ENCODE data around the gene PLEKHA1. TPM values are rescaled to one million over a fixed set of nuclear protein-coding genes. Genes with fewer than 3 reads are reported as not detected.

PLEKHA1 gene
- total and polyA plus RNA-seq, 2 of the 13 experiments (the other 11 are each of a cell fraction or from before 2014, with no cell fraction given) = 32.2 to 53.3 TPM

DNA sequence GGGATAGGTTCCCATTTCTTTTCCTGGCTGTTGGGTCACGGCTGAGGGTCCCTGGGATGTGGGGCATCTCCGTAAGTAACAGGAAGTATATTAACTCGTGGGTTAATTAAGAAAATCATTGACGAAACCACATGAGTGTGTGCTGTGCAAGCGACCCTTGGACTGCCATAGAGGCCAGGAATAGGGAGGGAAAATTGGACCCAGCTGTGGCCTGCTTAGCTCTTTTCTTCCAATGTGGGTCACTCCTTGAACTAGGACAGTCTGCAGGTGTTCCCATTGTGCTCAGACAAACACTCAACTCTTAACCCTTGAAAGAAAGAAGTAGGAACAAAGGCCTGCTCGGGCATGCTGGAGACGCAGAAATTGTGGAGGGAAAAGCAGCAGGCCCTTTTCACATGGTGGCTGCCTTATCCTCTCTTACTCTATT, 25.6 kb upstream of the PLEKHA1 start (continued):
- no peak for TF ChIP-seq ZNF138 (CRISPR knock-in tag; IDR thresholded peaks at IDR 0.05; ENCODE audit: low read depth)
- no peak for TF ChIP-seq HNRNPLL (IDR thresholded peaks at IDR 0.05; ENCODE audit: low read depth, low read length, poor library complexity, severe bottlenecking)
- no peak for TF ChIP-seq MTF1 (CRISPR knock-in tag; IDR thresholded peaks at IDR 0.05)
- TF ChIP-seq, protein P1, sequence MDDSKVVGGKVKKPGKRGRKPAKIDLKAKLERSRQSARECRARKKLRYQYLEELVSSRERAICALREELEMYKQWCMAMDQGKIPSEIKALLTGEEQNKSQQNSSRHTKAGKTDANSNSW (CRISPR knock-in tag; IDR thresholded peaks at IDR 0.05; ENCODE audit: borderline replicate concordance) = no peak
- peak; percentile 25; the same call in 1 of the 2 replicates for TF ChIP-seq CREM (IDR thresholded peaks at IDR 0.05)
- no peak for TF ChIP-seq CREM (CRISPR knock-in tag; IDR thresholded peaks at IDR 0.05)
- TF ChIP-seq SOX5 (CRISPR knock-in tag; IDR thresholded peaks at IDR 0.05; ENCODE audit: borderline replicate concordance) = no peak
- TF ChIP-seq, protein P2, sequence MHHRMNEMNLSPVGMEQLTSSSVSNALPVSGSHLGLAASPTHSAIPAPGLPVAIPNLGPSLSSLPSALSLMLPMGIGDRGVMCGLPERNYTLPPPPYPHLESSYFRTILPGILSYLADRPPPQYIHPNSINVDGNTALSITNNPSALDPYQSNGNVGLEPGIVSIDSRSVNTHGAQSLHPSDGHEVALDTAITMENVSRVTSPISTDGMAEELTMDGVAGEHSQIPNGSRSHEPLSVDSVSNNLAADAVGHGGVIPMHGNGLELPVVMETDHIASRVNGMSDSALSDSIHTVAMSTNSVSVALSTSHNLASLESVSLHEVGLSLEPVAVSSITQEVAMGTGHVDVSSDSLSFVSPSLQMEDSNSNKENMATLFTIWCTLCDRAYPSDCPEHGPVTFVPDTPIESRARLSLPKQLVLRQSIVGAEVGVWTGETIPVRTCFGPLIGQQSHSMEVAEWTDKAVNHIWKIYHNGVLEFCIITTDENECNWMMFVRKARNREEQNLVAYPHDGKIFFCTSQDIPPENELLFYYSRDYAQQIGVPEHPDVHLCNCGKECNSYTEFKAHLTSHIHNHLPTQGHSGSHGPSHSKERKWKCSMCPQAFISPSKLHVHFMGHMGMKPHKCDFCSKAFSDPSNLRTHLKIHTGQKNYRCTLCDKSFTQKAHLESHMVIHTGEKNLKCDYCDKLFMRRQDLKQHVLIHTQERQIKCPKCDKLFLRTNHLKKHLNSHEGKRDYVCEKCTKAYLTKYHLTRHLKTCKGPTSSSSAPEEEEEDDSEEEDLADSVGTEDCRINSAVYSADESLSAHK (CRISPR knock-in tag; IDR thresholded peaks at IDR 0.05; ENCODE audit: borderline replicate concordance) = no peak
- no peak for TF ChIP-seq ZNF589 (CRISPR knock-in tag; conservative IDR thresholded peaks at IDR 0.05)
- TF ChIP-seq SUZ12 (IDR thresholded peaks at IDR 0.05; ENCODE audit: low read depth, low read length) = no peak
- peak; percentile 59; the same call in 1 of the 2 replicates for TF ChIP-seq SALL1 (CRISPR knock-in tag; IDR thresholded peaks at IDR 0.05)
- no peak for TF ChIP-seq ZNF260 (CRISPR knock-in tag; IDR thresholded peaks at IDR 0.05; ENCODE audit: borderline replicate concordance, low read depth)
- no peak for TF ChIP-seq KDM2A (CRISPR knock-in tag; IDR thresholded peaks at IDR 0.05; ENCODE audit: borderline replicate concordance, low read depth)
- TF ChIP-seq SMAD3 (CRISPR knock-in tag; IDR thresholded peaks at IDR 0.05) = no peak
- no peak for TF ChIP-seq SATB2 (CRISPR knock-in tag; IDR thresholded peaks at IDR 0.05)
- TF ChIP-seq SNAI1 (CRISPR knock-in tag; IDR thresholded peaks at IDR 0.05; ENCODE audit: borderline replicate concordance) = no peak
- TF ChIP-seq SOX13 (IDR thresholded peaks at IDR 0.05) = no peak
- TF ChIP-seq SOX13 (CRISPR knock-in tag; conservative IDR thresholded peaks at IDR 0.05 in 1 of 2, IDR thresholded peaks at IDR 0.05 in 1 of 2) = 0 out of 4 replicates have a peak, but pooled peaks of 1 of the 2 experiments have one; percentile 13
- TF ChIP-seq HCFC1 (IDR thresholded peaks at IDR 0.05; ENCODE audit: low read depth, low read length) = no peak
- TF ChIP-seq TOPORS (CRISPR knock-in tag; IDR thresholded peaks at IDR 0.05) = no peak
- peak; percentile 53; the same call in 1 of the 2 replicates for TF ChIP-seq POGZ (CRISPR knock-in tag; IDR thresholded peaks at IDR 0.05)
- no peak for TF ChIP-seq ZNF44 (CRISPR knock-in tag; IDR thresholded peaks at IDR 0.05)
- TF ChIP-seq ZNF235 (CRISPR knock-in tag; IDR thresholded peaks at IDR 0.05; ENCODE audit: borderline replicate concordance) = no peak
- TF ChIP-seq, protein P3, sequence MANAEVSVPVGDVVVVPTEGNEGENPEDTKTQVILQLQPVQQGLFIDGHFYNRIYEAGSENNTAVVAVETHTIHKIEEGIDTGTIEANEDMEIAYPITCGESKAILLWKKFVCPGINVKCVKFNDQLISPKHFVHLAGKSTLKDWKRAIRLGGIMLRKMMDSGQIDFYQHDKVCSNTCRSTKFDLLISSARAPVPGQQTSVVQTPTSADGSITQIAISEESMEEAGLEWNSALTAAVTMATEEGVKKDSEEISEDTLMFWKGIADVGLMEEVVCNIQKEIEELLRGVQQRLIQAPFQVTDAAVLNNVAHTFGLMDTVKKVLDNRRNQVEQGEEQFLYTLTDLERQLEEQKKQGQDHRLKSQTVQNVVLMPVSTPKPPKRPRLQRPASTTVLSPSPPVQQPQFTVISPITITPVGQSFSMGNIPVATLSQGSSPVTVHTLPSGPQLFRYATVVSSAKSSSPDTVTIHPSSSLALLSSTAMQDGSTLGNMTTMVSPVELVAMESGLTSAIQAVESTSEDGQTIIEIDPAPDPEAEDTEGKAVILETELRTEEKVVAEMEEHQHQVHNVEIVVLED (CRISPR knock-in tag; IDR thresholded peaks at IDR 0.05; ENCODE audit: borderline replicate concordance) = no peak
- no peak for TF ChIP-seq TEAD3 (CRISPR knock-in tag; optimal IDR thresholded peaks at IDR 0.05; ENCODE audit: borderline replicate concordance)
- TF ChIP-seq PHF21A (CRISPR knock-in tag; IDR thresholded peaks at IDR 0.05) = 0 out of 2 replicates have a peak, but pooled peaks have one; percentile 24
- TF ChIP-seq ZNF564 (CRISPR knock-in tag; IDR thresholded peaks at IDR 0.05) = no peak
- no peak for TF ChIP-seq ZFX (CRISPR knock-in tag; IDR thresholded peaks at IDR 0.05; ENCODE audit: low read depth)
- no peak for TF ChIP-seq ZNF777 (CRISPR knock-in tag; IDR thresholded peaks at IDR 0.05)
- no peak for TF ChIP-seq JUNB (CRISPR knock-in tag; IDR thresholded peaks at IDR 0.05; ENCODE audit: borderline replicate concordance)
- no peak for TF ChIP-seq KMT2B (CRISPR knock-in tag; IDR thresholded peaks at IDR 0.05)
